Sigmoid colon (tissue), 4 donors: ENCODE measurements around the gene SMIM43.

Experiments
- CTCF ChIP-seq, 4 experiments: fragments of 450-650 bp in 3 of 4; fragments of 200-600 bp in 1 of 4; IDR thresholded peaks; one replicate each; pipeline ENCODE4 v1.5.1; 2016 to 2019; ENCODE audit warnings: antibody characterized with exemption in 4 of 4, mild to moderate bottlenecking in 3 of 4, moderate library complexity in 2 of 4
- EP300 ChIP-seq, 4 donors: sonication (generic); formaldehyde crosslinking; IDR thresholded peaks; one replicate each; pipeline ENCODE4 v1.6.1; 2017; ENCODE audit warnings: antibody characterized with exemption in 4 of 4
- POLR2A ChIP-seq, 2 donors: fragments of 450-650 bp; IDR thresholded peaks; one replicate each; pipeline ENCODE4 v1.6.1; 2016; ENCODE audit warnings: antibody characterized with exemption in 2 of 2, mild to moderate bottlenecking in 2 of 2, moderate library complexity in 2 of 2
- POLR2AphosphoS5 ChIP-seq, 4 donors: sonication (generic); formaldehyde crosslinking; IDR thresholded peaks; one replicate each; pipeline ENCODE4 v1.6.1; 2017; ENCODE audit warnings: antibody characterized with exemption in 4 of 4

GRCh38 chr4:121790976-121791375 lies 26.0 kb upstream of the SMIM43 start:
- no peak for TF ChIP-seq POLR2AphosphoS5 (IDR thresholded peaks at IDR 0.05)
- TF ChIP-seq CTCF (IDR thresholded peaks at IDR 0.05): no peak
- TF ChIP-seq POLR2A (IDR thresholded peaks at IDR 0.05): no peak
- TF ChIP-seq EP300 (IDR thresholded peaks at IDR 0.05): no peak
